ENCODE measurements around the gene ELP2.

ELP2 gene

GRCh38 chr18:36094431-36094830, 35.3 kb upstream of the ELP2 start:
- DNase-seq (ENCODE audit: low spot score) = no peak
- POLR2A ChIA-PET (ENCODE audit: low non-redundant PET) = no interaction called here
- TF ChIP-seq CTCF (conservative IDR thresholded peaks at IDR 0.05; ENCODE audit: low read depth) = no peak
- no peak overlapping the region for H3K27ac ChIP-seq
- CTCF ChIA-PET = interaction anchor here (0.7 kb wide), 1 partner anchor 253 kb away, joined by 3 read pairs; no protein-coding TSS in a partner anchor

- CTCF ChIA-PET = interaction anchor here (0.6 to 1.2 kb wide), 6 partner anchors 64 to 712 kb away, joined by 3 to 6 read pairs (median 4); no protein-coding TSS in a partner anchor
- no peak overlapping the region for H3K27ac ChIP-seq
- peak; percentile 17 for DNase-seq (ENCODE audit: low spot score)
- POLR2A ChIA-PET (ENCODE audit: low non-redundant PET) = no interaction called here
- peak; percentile 62 for TF ChIP-seq CTCF (conservative IDR thresholded peaks at IDR 0.05; ENCODE audit: low read depth)
Observed at GRCh38 chr18:36095936-36096519, 33.7 kb upstream of the ELP2 start.

- POLR2A ChIA-PET (ENCODE audit: low non-redundant PET) = no interaction called here
- H3K27ac ChIP-seq = no peak overlapping the region
- TF ChIP-seq CTCF (conservative IDR thresholded peaks at IDR 0.05; ENCODE audit: low read depth) = no peak
- CTCF ChIA-PET = no interaction called here
- DNase-seq (ENCODE audit: low spot score) = no peak
Observed at GRCh38 chr18:36096955-36097354, 32.7 kb upstream of the ELP2 start.

GRCh38 chr18:36099311-36099710, 30.4 kb upstream of the ELP2 start:
- CTCF ChIA-PET = interaction anchor here (0.6 kb wide), 1 partner anchor 258 kb away, joined by 4 read pairs; no protein-coding TSS in a partner anchor
- TF ChIP-seq CTCF (conservative IDR thresholded peaks at IDR 0.05; ENCODE audit: low read depth) = no peak

GRCh38 chr18:36101943-36102342, 27.8 kb upstream of the ELP2 start:
- CTCF ChIA-PET = no interaction called here
- POLR2A ChIA-PET (ENCODE audit: low non-redundant PET) = no interaction called here
- no peak for DNase-seq (ENCODE audit: low spot score)
- no peak for TF ChIP-seq CTCF (conservative IDR thresholded peaks at IDR 0.05; ENCODE audit: low read depth)
- no peak overlapping the region for H3K27ac ChIP-seq

More at GRCh38 chr18:36099311-36099710, 30.4 kb upstream of the ELP2 start:
- DNase-seq (ENCODE audit: low spot score) = no peak
- POLR2A ChIA-PET (ENCODE audit: low non-redundant PET) = no interaction called here
- no peak overlapping the region for H3K27ac ChIP-seq

GRCh38 chr18:36104749-36105148, 24.9 kb upstream of the ELP2 start:
- POLR2A ChIA-PET (ENCODE audit: low non-redundant PET) = no interaction called here
- CTCF ChIA-PET = no interaction called here
- TF ChIP-seq CTCF (conservative IDR thresholded peaks at IDR 0.05; ENCODE audit: low read depth) = no peak
- H3K27ac ChIP-seq = no peak overlapping the region
- DNase-seq (ENCODE audit: low spot score) = no peak

Data from RWPE1 (cell line).